NB4 (cell line): ENCODE results near the gene PALM.

ENCODE experiments used
- CTCF ChIP-seq: IDR thresholded peaks from one replicate; pipeline ENCODE4 v1.5.1; 2012; ENCODE audit warnings: low read depth, low read length
- MAX ChIP-seq: IDR thresholded peaks from 2 replicates; pipeline ENCODE4 v1.6.1; 2011; ENCODE audit warnings: low read depth, low read length
- MYC ChIP-seq: IDR thresholded peaks from 2 replicates; pipeline ENCODE4 v1.6.1; 2011; ENCODE audit warnings: low read depth, low read length
- POLR2A ChIP-seq: IDR thresholded peaks from 2 replicates; pipeline ENCODE4 v1.6.1; 2011; ENCODE audit warnings: mild to moderate bottlenecking; ENCODE audit not compliant: insufficient read length; ENCODE audit errors: extremely low read depth

GRCh38 chr19:690203-690602 is 18.5 kb upstream of the PALM start:
- TF ChIP-seq CTCF (no peak), POLR2A (no peak), MYC (no peak), MAX (no peak)
